GM18499 (cell line): Measurements from ENCODE around the gene TEX35.
A peak's percentile ranks its signal among the peaks of the same experiment; 100 is the strongest.

Source experiments
- ATAC-seq: cut with Tn5 transposase; IDR thresholded peaks from one replicate; pipeline ENCODE4 v1.9.1; 2021; ENCODE audit warnings: moderate number of reproducible peaks; ENCODE audit not compliant: insufficient read depth, unreplicated experiment

The TEX35 gene

GRCh38 chr1:178566187-178566586 lies 53.3 kb downstream of the TEX35 start:
- peak; percentile 86 for ATAC-seq

- ATAC-seq: no peak
Observed at GRCh38 chr1:178571807-178572206, 58.9 kb downstream of the TEX35 start.
